ENCODE measurements around the gene HHAT. TPM values are rescaled to one million over a fixed set of nuclear protein-coding genes. Genes with fewer than 3 reads are reported as not detected.

HHAT gene
- total and polyA plus RNA-seq, 8 donors = under 0.01 to 5.8 (median 1.6) TPM

DNA sequence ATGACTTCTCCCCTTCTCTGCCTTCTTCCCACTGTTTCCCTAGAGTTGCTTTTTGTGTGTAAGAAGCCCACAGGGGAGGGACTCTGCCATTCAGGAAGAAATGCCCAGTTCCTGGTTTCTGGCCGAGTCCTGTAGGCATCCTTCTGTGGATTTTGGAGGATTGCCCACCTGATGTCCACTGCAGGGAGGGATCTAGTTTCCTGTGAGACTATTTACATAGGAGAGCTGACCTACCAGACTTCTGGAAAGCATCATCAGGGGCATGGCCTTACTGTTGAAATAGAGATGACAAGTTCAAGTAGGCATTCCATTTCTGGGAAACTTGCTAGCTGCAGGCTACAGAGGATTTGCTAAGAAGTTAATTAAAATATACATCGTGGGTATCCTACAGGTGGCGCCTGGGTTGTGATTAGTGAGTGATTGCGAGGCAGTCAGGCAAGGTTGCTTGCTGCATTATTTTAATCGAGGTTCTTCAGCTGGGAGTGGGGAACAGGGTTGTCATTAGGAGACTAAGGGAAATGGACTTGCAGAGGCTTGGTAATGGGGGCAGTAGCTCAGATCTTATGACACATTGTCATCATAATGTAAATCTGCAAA, 148.7 kb downstream of the HHAT start:
- TF ChIP-seq EP300 (IDR thresholded peaks at IDR 0.05) (no peak), POLR2A (IDR thresholded peaks at IDR 0.05) (no peak), POLR2AphosphoS5 (IDR thresholded peaks at IDR 0.05) (no peak)
- TF ChIP-seq, protein P1, sequence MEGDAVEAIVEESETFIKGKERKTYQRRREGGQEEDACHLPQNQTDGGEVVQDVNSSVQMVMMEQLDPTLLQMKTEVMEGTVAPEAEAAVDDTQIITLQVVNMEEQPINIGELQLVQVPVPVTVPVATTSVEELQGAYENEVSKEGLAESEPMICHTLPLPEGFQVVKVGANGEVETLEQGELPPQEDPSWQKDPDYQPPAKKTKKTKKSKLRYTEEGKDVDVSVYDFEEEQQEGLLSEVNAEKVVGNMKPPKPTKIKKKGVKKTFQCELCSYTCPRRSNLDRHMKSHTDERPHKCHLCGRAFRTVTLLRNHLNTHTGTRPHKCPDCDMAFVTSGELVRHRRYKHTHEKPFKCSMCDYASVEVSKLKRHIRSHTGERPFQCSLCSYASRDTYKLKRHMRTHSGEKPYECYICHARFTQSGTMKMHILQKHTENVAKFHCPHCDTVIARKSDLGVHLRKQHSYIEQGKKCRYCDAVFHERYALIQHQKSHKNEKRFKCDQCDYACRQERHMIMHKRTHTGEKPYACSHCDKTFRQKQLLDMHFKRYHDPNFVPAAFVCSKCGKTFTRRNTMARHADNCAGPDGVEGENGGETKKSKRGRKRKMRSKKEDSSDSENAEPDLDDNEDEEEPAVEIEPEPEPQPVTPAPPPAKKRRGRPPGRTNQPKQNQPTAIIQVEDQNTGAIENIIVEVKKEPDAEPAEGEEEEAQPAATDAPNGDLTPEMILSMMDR (IDR thresholded peaks at IDR 0.05) = no peak
- intact Hi-C loops (cut with DNase I; ENCODE audit: low total_unique reads) = no loop called here
- no peak overlapping the region for H3K4me3 ChIP-seq
- H3K27ac ChIP-seq = no peak overlapping the region
- H3K4me1 ChIP-seq = no peaks in the 10 kb centered on the region
- no peaks in the 10 kb centered on the region for H3K9me3 ChIP-seq
- H3K27me3 ChIP-seq = no peaks in the 10 kb centered on the region
- DNase-seq = no peak
- H3K36me3 ChIP-seq = no peaks in the 10 kb centered on the region
- 59 to 67% (median 62%) methylated on average over 5 of the region's 5 CpGs for WGBS, 5 donors

DNA sequence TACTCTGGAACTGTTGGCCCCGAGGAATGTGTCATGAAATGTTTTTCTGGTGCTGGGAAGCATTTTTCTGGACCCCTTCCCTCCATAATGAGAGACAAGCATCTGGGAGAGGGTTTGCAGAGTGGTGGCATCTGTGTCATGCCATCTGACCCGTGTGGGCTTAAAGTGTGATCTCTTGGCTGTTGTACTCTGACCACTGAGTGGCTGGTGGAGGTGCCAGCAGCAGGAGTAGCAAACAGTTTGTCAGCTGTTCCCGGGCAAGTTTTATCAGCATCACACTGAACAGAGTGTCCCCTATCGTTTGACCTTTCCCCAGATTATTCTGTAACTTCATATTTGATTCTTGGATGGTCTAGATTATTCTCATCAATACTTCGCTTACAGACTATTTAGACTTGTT, 150.1 kb downstream of the HHAT start:
- no peaks in the 10 kb centered on the region for H3K36me3 ChIP-seq
- WGBS, 5 donors = 83 to 90% (median 84%) methylated on average over 5 of the region's 5 CpGs
- H3K4me3 ChIP-seq = no peak overlapping the region
- DNase-seq = no peak
- no peaks in the 10 kb centered on the region for H3K9me3 ChIP-seq
- H3K27me3 ChIP-seq = no peaks in the 10 kb centered on the region
- TF ChIP-seq EP300 (IDR thresholded peaks at IDR 0.05) (no peak), POLR2A (IDR thresholded peaks at IDR 0.05) (no peak), POLR2AphosphoS5 (IDR thresholded peaks at IDR 0.05) (no peak)
- TF ChIP-seq, protein P1 (IDR thresholded peaks at IDR 0.05) = no peak
- intact Hi-C loops (cut with DNase I; ENCODE audit: low total_unique reads) = no loop called here
- H3K27ac ChIP-seq = no peak overlapping the region
- no peaks in the 10 kb centered on the region for H3K4me1 ChIP-seq

DNA sequence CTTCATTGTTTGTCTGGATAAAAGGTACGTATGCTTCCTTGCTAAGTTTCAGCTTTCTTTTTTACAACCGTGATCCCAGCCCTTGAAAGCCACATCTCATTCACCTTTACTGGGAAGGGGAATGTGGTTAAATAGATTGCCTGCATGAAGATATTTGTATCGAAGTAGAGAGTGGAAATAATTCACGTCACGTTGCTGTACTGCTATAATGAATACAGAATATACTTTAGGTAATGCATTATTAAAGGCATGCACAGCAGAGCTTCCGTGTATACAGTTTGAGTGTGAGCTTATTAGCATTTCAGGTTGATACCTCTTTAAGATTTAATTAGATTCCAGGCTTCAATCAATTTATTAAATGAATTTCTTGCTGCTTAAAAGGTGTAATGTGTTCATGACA, 153.8 kb downstream of the HHAT start:
- no peak for TF ChIP-seq POLR2A (IDR thresholded peaks at IDR 0.05)
- no peaks in the 10 kb centered on the region for H3K4me1 ChIP-seq
- intact Hi-C loops (cut with DNase I; ENCODE audit: low total_unique reads) = no loop called here
- no peaks in the 10 kb centered on the region for H3K9me3 ChIP-seq
- no peak for DNase-seq
- no peak overlapping the region for H3K4me3 ChIP-seq
- WGBS, 5 donors = 85 to 90% (median 89%) methylated on average over 6 of the region's 6 CpGs
- H3K27ac ChIP-seq = no peak overlapping the region
- no peaks in the 10 kb centered on the region for H3K27me3 ChIP-seq
- H3K36me3 ChIP-seq = no peaks in the 10 kb centered on the region

DNA sequence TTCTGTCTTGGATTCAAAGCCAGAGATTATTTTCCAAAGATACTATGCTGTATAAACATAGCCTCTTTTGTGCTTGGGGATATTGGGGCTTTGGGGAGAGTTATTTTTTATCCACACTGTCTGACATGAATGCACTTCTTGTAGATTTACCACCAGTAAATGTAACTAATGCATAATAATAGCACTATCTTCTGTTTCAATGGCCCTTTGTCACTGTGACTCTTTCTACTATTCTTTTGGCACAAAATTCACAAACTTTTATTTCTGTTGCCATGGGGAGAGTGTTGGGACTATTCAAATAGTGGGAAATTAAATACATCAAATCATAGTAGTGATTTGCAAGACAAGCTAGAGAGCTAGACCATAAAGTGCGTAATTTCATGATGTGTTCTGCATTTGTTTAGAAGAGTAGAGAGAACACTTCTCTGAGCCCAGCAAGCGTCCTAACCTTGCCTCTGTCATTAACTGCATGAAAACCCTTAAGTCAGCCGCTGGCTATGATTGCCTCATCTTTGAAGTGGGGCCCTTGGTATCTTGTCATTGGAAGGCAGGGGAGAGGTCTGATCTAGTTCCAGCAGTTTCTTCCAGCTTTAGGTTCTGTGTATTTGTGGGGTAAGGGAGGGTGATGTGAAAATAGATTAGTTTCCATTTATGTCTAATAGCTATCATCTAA, 154.4 kb downstream of the HHAT start:
- WGBS, 5 donors = 82 to 85% (median 84%) methylated on average over 3 of the region's 3 CpGs
- DNase-seq = no peak
- H3K4me1 ChIP-seq = no peaks in the 10 kb centered on the region
- no peak overlapping the region for H3K4me3 ChIP-seq
- no peaks in the 10 kb centered on the region for H3K9me3 ChIP-seq
- H3K27ac ChIP-seq = no peak overlapping the region
- intact Hi-C loops (cut with DNase I; ENCODE audit: low total_unique reads) = no loop called here
- H3K36me3 ChIP-seq = no peaks in the 10 kb centered on the region
- H3K27me3 ChIP-seq = no peaks in the 10 kb centered on the region
- TF ChIP-seq EP300 (IDR thresholded peaks at IDR 0.05) (no peak), POLR2AphosphoS5 (IDR thresholded peaks at IDR 0.05) (no peak), POLR2A (IDR thresholded peaks at IDR 0.05) (no peak)
- TF ChIP-seq, protein P1 (IDR thresholded peaks at IDR 0.05) = no peak

DNA sequence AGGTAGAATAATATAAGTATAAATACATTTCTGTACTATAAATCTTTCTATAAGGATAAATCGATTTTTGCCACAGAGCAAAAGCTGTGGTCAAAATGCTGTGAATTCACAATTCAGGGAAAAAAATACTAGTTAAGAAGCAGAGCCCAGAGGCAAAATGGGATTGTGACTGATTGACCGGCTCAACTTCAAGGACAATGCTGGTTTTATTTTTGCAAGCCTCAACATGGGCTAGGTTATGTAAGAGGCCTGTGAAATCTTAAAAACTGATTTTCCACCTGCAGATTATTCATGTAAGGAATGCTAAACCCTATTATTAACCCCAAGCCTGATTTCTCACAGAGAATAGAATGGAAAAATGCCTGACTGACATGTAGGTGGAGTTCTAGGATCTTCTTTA, 155.1 kb downstream of the HHAT start:
- Histone ChIP-seq H3K36me3 (no peaks in the 10 kb centered on the region), H3K27me3 (no peaks in the 10 kb centered on the region), H3K4me1 (no peaks in the 10 kb centered on the region), H3K4me3 (no peak overlapping the region), H3K9me3 (no peaks in the 10 kb centered on the region), H3K27ac (no peak overlapping the region)
- intact Hi-C loops (cut with DNase I; ENCODE audit: low total_unique reads) = no loop called here
- WGBS, 5 donors = 85 to 95% (median 90%) methylated on average over 2 of the region's 2 CpGs
- no peak for DNase-seq
- TF ChIP-seq EP300 (IDR thresholded peaks at IDR 0.05) = no peak
- TF ChIP-seq POLR2AphosphoS5 (IDR thresholded peaks at IDR 0.05) = no peak
- TF ChIP-seq POLR2A (IDR thresholded peaks at IDR 0.05) = no peak
- TF ChIP-seq, protein P1 (IDR thresholded peaks at IDR 0.05) = no peak

Data from stomach (tissue), 9 donors.